ENCODE data around the gene TYK2.

DNA sequence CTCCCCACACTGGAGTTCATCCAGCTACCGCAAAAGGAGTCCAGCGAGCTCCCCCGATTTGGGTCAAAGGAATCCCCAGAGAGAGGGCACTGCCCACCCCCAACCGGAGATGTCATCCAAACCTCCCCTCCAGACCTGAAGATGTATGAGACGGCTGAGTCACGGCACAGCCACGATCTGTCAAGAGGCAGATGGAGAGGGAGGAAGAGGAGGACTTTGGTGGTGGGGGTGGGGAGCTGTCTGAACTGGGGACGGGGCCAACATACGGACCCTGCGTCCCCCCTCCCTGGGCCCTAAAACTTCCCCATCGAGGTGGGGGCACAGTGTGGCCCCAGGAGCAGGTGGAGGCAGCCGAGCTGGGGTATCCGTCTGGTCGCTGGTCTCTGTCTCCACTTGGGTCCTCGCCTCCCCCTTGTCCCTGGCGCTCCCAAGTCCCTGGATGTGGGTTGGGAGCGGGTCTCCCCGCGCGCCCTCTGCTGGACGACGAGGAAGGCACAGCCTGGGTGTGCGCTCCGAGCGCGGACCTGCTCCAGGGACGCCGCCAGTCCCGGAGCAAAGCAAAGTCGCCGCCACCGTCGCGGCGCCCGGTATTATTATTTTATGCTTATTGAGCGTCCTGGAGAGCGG, 43.8 kb upstream of the TYK2 start:
- TF ChIP-seq ELF4 (CRISPR knock-in tag; IDR thresholded peaks at IDR 0.05; ENCODE audit: borderline replicate concordance) (no peak), EP300 (IDR thresholded peaks at IDR 0.05; ENCODE audit: low read depth in 2 of 2, low read length in 2 of 2) (no peak), EP300 (CRISPR knock-in tag; IDR thresholded peaks at IDR 0.05; ENCODE audit: borderline replicate concordance) (no peak), ZNF549 (CRISPR knock-in tag; IDR thresholded peaks at IDR 0.05) (no peak), FOXP1 (IDR thresholded peaks at IDR 0.05) (no peak), FOXP1 (CRISPR knock-in tag; IDR thresholded peaks at IDR 0.05) (no peak), KDM1A (CRISPR knock-in tag; IDR thresholded peaks at IDR 0.05) (no peak), ZBTB7A (CRISPR knock-in tag; IDR thresholded peaks at IDR 0.05) (no peak), ATRX (CRISPR knock-in tag; IDR thresholded peaks at IDR 0.05; ENCODE audit: borderline replicate concordance) (no peak), ZBTB33 (CRISPR knock-in tag; IDR thresholded peaks at IDR 0.05) (no peak), CTCF (CRISPR knock-in tag; IDR thresholded peaks at IDR 0.05) (peak; percentile 96), EHMT2 (IDR thresholded peaks at IDR 0.05; ENCODE audit: borderline replicate concordance, low read depth, low read length) (no peak), TRIM24 (CRISPR knock-in tag; IDR thresholded peaks at IDR 0.05) (no peak)
- TF ChIP-seq, protein P1, sequence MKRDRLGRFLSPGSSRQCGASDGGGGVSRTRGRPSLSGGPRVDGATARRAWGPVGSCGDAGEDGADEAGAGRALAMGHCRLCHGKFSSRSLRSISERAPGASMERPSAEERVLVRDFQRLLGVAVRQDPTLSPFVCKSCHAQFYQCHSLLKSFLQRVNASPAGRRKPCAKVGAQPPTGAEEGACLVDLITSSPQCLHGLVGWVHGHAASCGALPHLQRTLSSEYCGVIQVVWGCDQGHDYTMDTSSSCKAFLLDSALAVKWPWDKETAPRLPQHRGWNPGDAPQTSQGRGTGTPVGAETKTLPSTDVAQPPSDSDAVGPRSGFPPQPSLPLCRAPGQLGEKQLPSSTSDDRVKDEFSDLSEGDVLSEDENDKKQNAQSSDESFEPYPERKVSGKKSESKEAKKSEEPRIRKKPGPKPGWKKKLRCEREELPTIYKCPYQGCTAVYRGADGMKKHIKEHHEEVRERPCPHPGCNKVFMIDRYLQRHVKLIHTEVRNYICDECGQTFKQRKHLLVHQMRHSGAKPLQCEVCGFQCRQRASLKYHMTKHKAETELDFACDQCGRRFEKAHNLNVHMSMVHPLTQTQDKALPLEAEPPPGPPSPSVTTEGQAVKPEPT (CRISPR knock-in tag; IDR thresholded peaks at IDR 0.05; ENCODE audit: low read depth), result no peak
